ENCODE measurements around the gene OSCAR.
"Not testable (repeated sequence)": the region's sequence is repeated elsewhere in the genome, so short reads cannot be mapped to it uniquely, and the experiment has no call there.

Gene OSCAR

DNA sequence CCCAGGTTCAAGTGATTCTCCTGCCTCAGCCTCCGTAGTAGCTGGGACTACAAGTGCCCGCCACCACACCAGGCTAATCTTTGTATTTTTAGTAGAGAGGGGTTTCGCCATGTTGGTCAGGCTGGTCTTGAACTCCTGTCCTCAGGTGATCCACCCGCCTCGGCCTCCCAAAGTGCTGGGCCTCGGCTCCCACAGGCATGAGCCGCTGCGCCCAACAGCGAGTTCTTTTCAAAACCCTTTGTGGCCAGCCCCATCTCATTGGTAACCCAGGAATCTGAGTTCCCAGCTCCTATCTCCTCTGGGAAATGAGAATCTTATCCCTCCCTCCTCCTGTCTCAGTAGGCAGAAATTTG, 724 bp downstream of the OSCAR start:
- WGBS, 2 donors (ENCODE audit: extremely low coverage in 2 of 2, insufficient read length in 2 of 2, insufficient replicate concordance in 1 of 2) = no CpG with 5 or more reads among the region's 9 CpGs
- not testable (repeated sequence) for H2BK5ac ChIP-seq (ENCODE audit: low read length); H3K27ac ChIP-seq (replicated peaks; ENCODE audit: low read length)

GRCh38 chr19:54099190-54099902, 1.3 kb downstream of the OSCAR start:
- peaks cover 0 to 2% of the 10 kb centered on the region in 2 donors for H3K9me3 ChIP-seq (replicated peaks in 1 of 2; ENCODE audit: control insufficient read depth in 2 of 2, insufficient read depth in 1 of 2, low read depth in 1 of 2, low read length in 2 of 2)
- H2BK15ac ChIP-seq (ENCODE audit: low read length) = no peak overlapping the region
- no peak overlapping the region for H3K4me3 ChIP-seq (ENCODE audit: low read length in 2 of 2)
- no peak overlapping the region for H3K18ac ChIP-seq (ENCODE audit: low read length)
- no CpG with 5 or more reads among the region's 12 CpGs for WGBS, 2 donors (ENCODE audit: extremely low coverage in 2 of 2, insufficient read length in 2 of 2, insufficient replicate concordance in 1 of 2)
- H3K79me1 ChIP-seq (ENCODE audit: low read depth, low read length) = peaks cover 4% of the 10 kb centered on the region
- no peak overlapping the region for H2BK120ac ChIP-seq (ENCODE audit: low read depth, low read length)
- no peak overlapping the region for H3K9ac ChIP-seq (ENCODE audit: low read depth, low read length, poor library complexity)
- no peak overlapping the region for H2AFZ ChIP-seq (ENCODE audit: low read length)
- H3K4me2 ChIP-seq (ENCODE audit: insufficient read depth, low read length, poor library complexity, severe bottlenecking) = no peak overlapping the region
- peaks cover 0 to 23% (median 21%) of the 10 kb centered on the region in 3 experiments for H3K27me3 ChIP-seq (ENCODE audit: control insufficient read depth in 3 of 3, insufficient read depth in 3 of 3, low read depth in 1 of 3, low read length in 3 of 3)
- no peaks in the 10 kb centered on the region for H3K36me3 ChIP-seq (replicated peaks in 1 of 2; ENCODE audit: control insufficient read depth in 2 of 2, insufficient read depth in 2 of 2, low read length in 2 of 2)
- no peak overlapping the region for H3K4ac ChIP-seq (ENCODE audit: low read length)
- H3K14ac ChIP-seq (ENCODE audit: low read length) = no peak overlapping the region
- H2BK12ac ChIP-seq (ENCODE audit: low read length) = no peak overlapping the region
- peaks cover 4 to 7% of the 10 kb centered on the region in 2 donors for H3K4me1 ChIP-seq (ENCODE audit: control insufficient read depth in 2 of 2, insufficient read depth in 1 of 2, low read depth in 1 of 2, low read length in 2 of 2)
- no peak overlapping the region for H2AK5ac ChIP-seq (ENCODE audit: low read depth, low read length)
- H3K27ac ChIP-seq (replicated peaks; ENCODE audit: low read length) = no peak overlapping the region
- H2BK5ac ChIP-seq (ENCODE audit: low read length) = no peak overlapping the region
- H4K91ac ChIP-seq (ENCODE audit: low read depth, low read length, poor library complexity) = no peak overlapping the region
- no peak overlapping the region for H3K23ac ChIP-seq (ENCODE audit: low read depth, low read length, poor library complexity)
- DNase-seq (ENCODE audit: low spot score) = no peak
- no peak overlapping the region for H4K8ac ChIP-seq (ENCODE audit: low read depth, low read length)

More for the DNA sequence above, 724 bp downstream of the OSCAR start:
- not testable (repeated sequence) for H3K14ac ChIP-seq (ENCODE audit: low read length); H3K4me1 ChIP-seq (ENCODE audit: control insufficient read depth in 2 of 2, insufficient read depth in 1 of 2, low read depth in 1 of 2, low read length in 2 of 2); H4K8ac ChIP-seq (ENCODE audit: low read depth, low read length); H3K36me3 ChIP-seq (replicated peaks in 1 of 2; ENCODE audit: control insufficient read depth in 2 of 2, insufficient read depth in 2 of 2, low read length in 2 of 2); H2BK120ac ChIP-seq (ENCODE audit: low read depth, low read length); H4K91ac ChIP-seq (ENCODE audit: low read depth, low read length, poor library complexity); DNase-seq (ENCODE audit: low spot score); H3K4me2 ChIP-seq (ENCODE audit: insufficient read depth, low read length, poor library complexity, severe bottlenecking); H2BK15ac ChIP-seq (ENCODE audit: low read length); H2AFZ ChIP-seq (ENCODE audit: low read length); H3K4ac ChIP-seq (ENCODE audit: low read length); H2AK5ac ChIP-seq (ENCODE audit: low read depth, low read length); H3K9me3 ChIP-seq (replicated peaks in 1 of 2; ENCODE audit: control insufficient read depth in 2 of 2, insufficient read depth in 1 of 2, low read depth in 1 of 2, low read length in 2 of 2); H3K23ac ChIP-seq (ENCODE audit: low read depth, low read length, poor library complexity); H3K4me3 ChIP-seq (ENCODE audit: low read length in 2 of 2); H3K79me1 ChIP-seq (ENCODE audit: low read depth, low read length); H3K18ac ChIP-seq (ENCODE audit: low read length); H2BK12ac ChIP-seq (ENCODE audit: low read length); H3K9ac ChIP-seq (ENCODE audit: low read depth, low read length, poor library complexity)
- H3K27me3 ChIP-seq (ENCODE audit: control insufficient read depth in 3 of 3, insufficient read depth in 3 of 3, low read depth in 1 of 3, low read length in 3 of 3) = peaks cover 0 to 22% (median 19%) of the 10 kb centered on the region in 3 experiments

DNA sequence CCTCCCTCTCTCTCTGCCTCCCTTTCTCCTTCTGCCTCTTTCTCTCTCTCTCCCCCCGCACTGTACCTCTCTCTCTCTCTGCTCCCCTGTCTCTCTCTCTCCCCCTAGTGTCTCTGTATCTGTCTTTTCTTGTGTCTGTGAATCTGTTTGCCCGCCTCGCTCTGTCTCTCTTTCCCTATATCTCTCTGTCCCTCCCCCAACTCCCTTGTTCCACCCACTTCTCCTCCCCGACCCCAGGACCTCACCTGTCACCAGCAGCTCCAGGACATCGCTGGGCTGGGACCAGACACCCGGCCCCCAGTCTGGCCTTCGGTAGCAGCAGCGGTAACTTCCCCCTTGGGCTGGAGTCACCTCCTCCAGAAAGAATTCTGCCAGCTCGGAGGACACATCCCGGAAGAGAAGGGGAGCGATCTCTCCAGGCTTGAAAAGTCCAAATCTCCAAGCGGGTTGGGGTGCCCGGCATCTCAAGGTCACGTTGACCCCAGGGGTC, 3.9 kb downstream of the OSCAR start:
- no peak for DNase-seq (ENCODE audit: low spot score)
- Histone ChIP-seq H3K27me3 (ENCODE audit: control insufficient read depth in 3 of 3, insufficient read depth in 3 of 3, low read depth in 1 of 3, low read length in 3 of 3) (peaks cover 0 to 23% (median 21%) of the 10 kb centered on the region in 3 experiments), H3K4me3 (ENCODE audit: low read length in 2 of 2) (peak overlapping the region in 1 of 2 donors; percentile 56)

GRCh38 chr19:54095859-54096616, 4.6 kb downstream of the OSCAR start:
- no CpG with 5 or more reads among the region's 46 CpGs for WGBS, 2 donors (ENCODE audit: extremely low coverage in 2 of 2, insufficient read length in 2 of 2, insufficient replicate concordance in 1 of 2)
- H3K4me3 ChIP-seq (ENCODE audit: low read length in 2 of 2) = peak overlapping the region; percentile 32 to 78
- peak overlapping the region; percentile 73 for H3K4me2 ChIP-seq (ENCODE audit: insufficient read depth, low read length, poor library complexity, severe bottlenecking)
- H2AFZ ChIP-seq (ENCODE audit: low read length) = peak overlapping the region; percentile 97
- H3K14ac ChIP-seq (ENCODE audit: low read length) = peak overlapping the region; percentile 82
- peak overlapping the region; percentile 92 for H4K8ac ChIP-seq (ENCODE audit: low read depth, low read length)
- peak overlapping the region; percentile 99 for H4K91ac ChIP-seq (ENCODE audit: low read depth, low read length, poor library complexity)
- H3K9ac ChIP-seq (ENCODE audit: low read depth, low read length, poor library complexity) = peak overlapping the region; percentile 84
- H3K36me3 ChIP-seq (replicated peaks in 1 of 2; ENCODE audit: control insufficient read depth in 2 of 2, insufficient read depth in 2 of 2, low read length in 2 of 2); H3K79me1 ChIP-seq (ENCODE audit: low read depth, low read length); H2BK5ac ChIP-seq (ENCODE audit: low read length); H3K27ac ChIP-seq (replicated peaks; ENCODE audit: low read length); H3K4me1 ChIP-seq (ENCODE audit: control insufficient read depth in 2 of 2, insufficient read depth in 1 of 2, low read depth in 1 of 2, low read length in 2 of 2); H3K9me3 ChIP-seq (replicated peaks in 1 of 2; ENCODE audit: control insufficient read depth in 2 of 2, insufficient read depth in 1 of 2, low read depth in 1 of 2, low read length in 2 of 2); DNase-seq (ENCODE audit: low spot score): not testable (repeated sequence)
- H2BK15ac ChIP-seq (ENCODE audit: low read length) = peak overlapping the region; percentile 98
- H2BK120ac ChIP-seq (ENCODE audit: low read depth, low read length) = peak overlapping the region; percentile 93
- H2BK12ac ChIP-seq (ENCODE audit: low read length) = peak overlapping the region; percentile 30
- peak overlapping the region; percentile 99 for H3K18ac ChIP-seq (ENCODE audit: low read length)
- peak overlapping the region; percentile 20 for H2AK5ac ChIP-seq (ENCODE audit: low read depth, low read length)
- peak overlapping the region; percentile 96 for H3K23ac ChIP-seq (ENCODE audit: low read depth, low read length, poor library complexity)
- peak overlapping the region; percentile 37 for H3K4ac ChIP-seq (ENCODE audit: low read length)
- peaks cover 0 to 23% (median 21%) of the 10 kb centered on the region in 3 experiments for H3K27me3 ChIP-seq (ENCODE audit: control insufficient read depth in 3 of 3, insufficient read depth in 3 of 3, low read depth in 1 of 3, low read length in 3 of 3)

More for the DNA sequence above, 3.9 kb downstream of the OSCAR start:
- no peak overlapping the region for H2AK5ac ChIP-seq (ENCODE audit: low read depth, low read length)
- peaks cover 2 to 4% of the 10 kb centered on the region in 2 donors for H3K9me3 ChIP-seq (replicated peaks in 1 of 2; ENCODE audit: control insufficient read depth in 2 of 2, insufficient read depth in 1 of 2, low read depth in 1 of 2, low read length in 2 of 2)
- peak overlapping the region; percentile 49 for H3K4me2 ChIP-seq (ENCODE audit: insufficient read depth, low read length, poor library complexity, severe bottlenecking)
- H3K79me1 ChIP-seq (ENCODE audit: low read depth, low read length) = no peaks in the 10 kb centered on the region
- WGBS, 2 donors (ENCODE audit: extremely low coverage in 2 of 2, insufficient read length in 2 of 2, insufficient replicate concordance in 1 of 2) = no CpG with 5 or more reads among the region's 14 CpGs
- peak overlapping the region; percentile 60 for H3K23ac ChIP-seq (ENCODE audit: low read depth, low read length, poor library complexity)
- H2BK12ac ChIP-seq (ENCODE audit: low read length) = no peak overlapping the region
- no peaks in the 10 kb centered on the region for H3K36me3 ChIP-seq (replicated peaks in 1 of 2; ENCODE audit: control insufficient read depth in 2 of 2, insufficient read depth in 2 of 2, low read length in 2 of 2)
- no peak overlapping the region for H4K91ac ChIP-seq (ENCODE audit: low read depth, low read length, poor library complexity)
- H2BK5ac ChIP-seq (ENCODE audit: low read length) = no peak overlapping the region
- peak overlapping the region; percentile 97 for H2AFZ ChIP-seq (ENCODE audit: low read length)
- peak overlapping the region; percentile 83 for H3K9ac ChIP-seq (ENCODE audit: low read depth, low read length, poor library complexity)
- H3K27ac ChIP-seq (replicated peaks; ENCODE audit: low read length) = no peak overlapping the region
- H4K8ac ChIP-seq (ENCODE audit: low read depth, low read length) = no peak overlapping the region
- no peak overlapping the region for H3K14ac ChIP-seq (ENCODE audit: low read length)
- no peak overlapping the region for H2BK120ac ChIP-seq (ENCODE audit: low read depth, low read length)
- H3K4me1 ChIP-seq (ENCODE audit: control insufficient read depth in 2 of 2, insufficient read depth in 1 of 2, low read depth in 1 of 2, low read length in 2 of 2) = peaks cover 4 to 5% of the 10 kb centered on the region in 2 donors
- H2BK15ac ChIP-seq (ENCODE audit: low read length) = peak overlapping the region; percentile 13
- H3K18ac ChIP-seq (ENCODE audit: low read length) = no peak overlapping the region
- H3K4ac ChIP-seq (ENCODE audit: low read length) = no peak overlapping the region
